Sigmoid colon (tissue), 7 donors: ENCODE measurements around the gene AKAP10. TPM values are rescaled to one million over a fixed set of nuclear protein-coding genes. Genes with fewer than 3 reads are reported as not detected.
"Not testable (repeated sequence)": the region's sequence is repeated elsewhere in the genome, so short reads cannot be mapped to it uniquely, and the experiment has no call there.

Source experiments
- DNase-seq: peaks from one replicate; pipeline ENCODE4 v3.0.0-alpha.2; 2019
- H3K27ac ChIP-seq, 4 donors: fragments of 200-600 bp; sonication (generic); one replicate each; pipeline ENCODE4 v1.5.1; 2016 to 2019; ENCODE audit warnings: mild to moderate bottlenecking in 1 of 4
- H3K27me3 ChIP-seq, 3 donors: fragments of 200-600 bp; sonication (generic); one replicate each; pipeline ENCODE4 v1.5.1; 2019; ENCODE audit warnings: mild to moderate bottlenecking in 1 of 3
- H3K36me3 ChIP-seq, 4 donors: fragments of 200-600 bp; sonication (generic); one replicate each; pipeline ENCODE4 v1.5.1; 2016 to 2019
- H3K4me1 ChIP-seq, 4 donors: fragments of 200-600 bp; sonication (generic); one replicate each; pipeline ENCODE4 v1.5.1; 2017 to 2019
- H3K4me3 ChIP-seq, 4 donors: fragments of 200-600 bp; sonication (generic); one replicate each; pipeline ENCODE4 v1.5.1; 2017 to 2019; ENCODE audit warnings: mild to moderate bottlenecking in 2 of 4, moderate library complexity in 1 of 4
- H3K9me3 ChIP-seq, 4 donors: fragments of 200-600 bp in 3 of 4; sonication (generic) in 3 of 4; one replicate each; pipeline versions ENCODE4 v1.5.1 to v1.6.1; 2013 to 2019
- EP300 ChIP-seq, 4 donors: sonication (generic); formaldehyde crosslinking; IDR thresholded peaks; one replicate each; pipeline ENCODE4 v1.6.1; 2017; ENCODE audit warnings: antibody characterized with exemption in 4 of 4
- POLR2A ChIP-seq, 2 donors: fragments of 450-650 bp; IDR thresholded peaks; one replicate each; pipeline ENCODE4 v1.6.1; 2016; ENCODE audit warnings: antibody characterized with exemption in 2 of 2, mild to moderate bottlenecking in 2 of 2, moderate library complexity in 2 of 2
- POLR2AphosphoS5 ChIP-seq, 4 donors: sonication (generic); formaldehyde crosslinking; IDR thresholded peaks; one replicate each; pipeline ENCODE4 v1.6.1; 2017; ENCODE audit warnings: antibody characterized with exemption in 4 of 4
- WGBS, 2 donors: extraction: QIAGEN DNeasy Blood & Tissue Kit; methylation state at CpG; one replicate each; pipeline ENCODE4 v1.1.7; 2013; 5-methylcytosine and 5-hydroxymethylcytosine counted together
- intact Hi-C: fragments of 100-400 bp; cut with DNase I; formaldehyde crosslinking; loops from one replicate; pipeline ENCODE4 v1.15.1; 2023
- polyA plus RNA-seq, 3 donors: library from polyadenylated mRNA; stranded (reverse); fragments of 200-250 nt; gene quantifications; one replicate each; pipeline ENCODE4 v1.2.3, GENCODE V29; 2013
- total RNA-seq, 4 donors: library from RNA; depleted of rRNA; stranded (reverse); fragments of >200 nt; gene quantifications; one replicate each; pipeline ENCODE4 v1.1.0, GENCODE V29; 2016
- TF ChIP-seq, protein P1 (sequence below), 4 experiments: fragments of 450-650 bp in 3 of 4; fragments of 200-600 bp in 1 of 4; IDR thresholded peaks; one replicate each; pipeline ENCODE4 v1.5.1; 2016 to 2019; ENCODE audit warnings: antibody characterized with exemption in 4 of 4, mild to moderate bottlenecking in 3 of 4, moderate library complexity in 2 of 4
- donor health status: healthy with polysubstance abuse.
- donor health status: Bipolar disorder and iron deficiency.
- donor health status: healthy.

Gene AKAP10
- total and polyA plus RNA-seq, 7 donors, result 9.5 to 37.5 (median 24.0) TPM

DNA sequence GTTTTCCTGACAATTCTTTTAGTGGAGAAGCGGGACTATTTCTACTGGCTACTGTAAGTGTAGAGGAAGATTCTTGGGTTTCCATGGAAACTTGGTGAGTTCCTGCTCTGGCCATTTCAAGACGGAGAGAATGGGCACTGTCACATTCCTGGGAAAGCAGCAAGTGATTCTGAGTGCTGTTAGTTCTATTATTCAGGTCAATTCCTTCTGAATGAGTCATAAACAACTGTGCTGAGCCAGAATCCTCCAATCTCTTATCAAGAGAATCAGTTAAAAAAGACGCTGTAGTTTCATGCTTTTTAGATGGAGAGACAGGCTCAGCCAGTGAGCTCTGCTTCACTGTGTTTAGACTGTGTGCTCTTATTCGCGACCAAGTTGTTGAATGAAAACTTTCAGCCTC is 19.6 kb downstream of the AKAP10 start:
- Histone ChIP-seq H3K4me1 (peaks cover 0 to 12% (median 9%) of the 10 kb centered on the region in 4 donors), H3K9me3 (no peaks in the 10 kb centered on the region), H3K4me3 (no peak overlapping the region), H3K27me3 (no peaks in the 10 kb centered on the region), H3K27ac (no peak overlapping the region), H3K36me3 (peaks cover 0 to 72% (median 13%) of the 10 kb centered on the region in 4 donors)
- TF ChIP-seq POLR2AphosphoS5 (IDR thresholded peaks at IDR 0.05) (no peak), EP300 (IDR thresholded peaks at IDR 0.05) (no peak), POLR2A (IDR thresholded peaks at IDR 0.05) (no peak)
- TF ChIP-seq, protein P1, sequence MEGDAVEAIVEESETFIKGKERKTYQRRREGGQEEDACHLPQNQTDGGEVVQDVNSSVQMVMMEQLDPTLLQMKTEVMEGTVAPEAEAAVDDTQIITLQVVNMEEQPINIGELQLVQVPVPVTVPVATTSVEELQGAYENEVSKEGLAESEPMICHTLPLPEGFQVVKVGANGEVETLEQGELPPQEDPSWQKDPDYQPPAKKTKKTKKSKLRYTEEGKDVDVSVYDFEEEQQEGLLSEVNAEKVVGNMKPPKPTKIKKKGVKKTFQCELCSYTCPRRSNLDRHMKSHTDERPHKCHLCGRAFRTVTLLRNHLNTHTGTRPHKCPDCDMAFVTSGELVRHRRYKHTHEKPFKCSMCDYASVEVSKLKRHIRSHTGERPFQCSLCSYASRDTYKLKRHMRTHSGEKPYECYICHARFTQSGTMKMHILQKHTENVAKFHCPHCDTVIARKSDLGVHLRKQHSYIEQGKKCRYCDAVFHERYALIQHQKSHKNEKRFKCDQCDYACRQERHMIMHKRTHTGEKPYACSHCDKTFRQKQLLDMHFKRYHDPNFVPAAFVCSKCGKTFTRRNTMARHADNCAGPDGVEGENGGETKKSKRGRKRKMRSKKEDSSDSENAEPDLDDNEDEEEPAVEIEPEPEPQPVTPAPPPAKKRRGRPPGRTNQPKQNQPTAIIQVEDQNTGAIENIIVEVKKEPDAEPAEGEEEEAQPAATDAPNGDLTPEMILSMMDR (IDR thresholded peaks at IDR 0.05), result no peak
- 79 to 81% methylated on average over 5 of the region's 5 CpGs for WGBS, 2 donors
- no peak for DNase-seq
- intact Hi-C loops, result no loop called here

DNA sequence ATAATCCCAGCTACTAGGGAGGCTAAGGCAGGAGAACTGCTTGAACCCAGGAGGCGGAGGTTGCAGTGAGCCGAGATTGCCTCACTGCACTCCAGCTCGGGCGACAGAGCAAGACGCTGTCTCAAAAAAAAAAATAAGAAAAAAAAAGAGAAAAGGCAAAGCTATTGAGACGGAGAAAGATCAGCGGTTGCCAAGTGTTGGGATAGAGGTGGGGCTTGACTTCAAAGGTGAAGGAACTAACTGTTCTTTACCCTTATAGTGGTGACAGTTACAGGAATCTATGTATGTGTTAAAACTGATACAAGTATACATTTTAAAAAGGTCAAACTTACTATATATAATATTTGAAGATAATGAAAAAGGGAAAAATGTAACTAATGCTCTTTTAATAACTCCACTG is 22.5 kb downstream of the AKAP10 start:
- Histone ChIP-seq H3K27ac (no peak overlapping the region), H3K27me3 (no peaks in the 10 kb centered on the region), H3K9me3 (no peaks in the 10 kb centered on the region), H3K36me3 (peaks cover 0 to 44% (median 10%) of the 10 kb centered on the region in 4 donors), H3K4me3 (no peak overlapping the region), H3K4me1 (peaks cover 0 to 23% (median 13%) of the 10 kb centered on the region in 4 donors)
- intact Hi-C loops, result no loop called here
- no peak for TF ChIP-seq POLR2AphosphoS5 (IDR thresholded peaks at IDR 0.05)
- TF ChIP-seq POLR2A (IDR thresholded peaks at IDR 0.05), result no peak
- TF ChIP-seq EP300 (IDR thresholded peaks at IDR 0.05), result no peak
- TF ChIP-seq, protein P1 (IDR thresholded peaks at IDR 0.05), result no peak
- DNase-seq, result no peak
- WGBS, 2 donors, result 91 to 96% methylated on average over 7 of the region's 7 CpGs

DNA sequence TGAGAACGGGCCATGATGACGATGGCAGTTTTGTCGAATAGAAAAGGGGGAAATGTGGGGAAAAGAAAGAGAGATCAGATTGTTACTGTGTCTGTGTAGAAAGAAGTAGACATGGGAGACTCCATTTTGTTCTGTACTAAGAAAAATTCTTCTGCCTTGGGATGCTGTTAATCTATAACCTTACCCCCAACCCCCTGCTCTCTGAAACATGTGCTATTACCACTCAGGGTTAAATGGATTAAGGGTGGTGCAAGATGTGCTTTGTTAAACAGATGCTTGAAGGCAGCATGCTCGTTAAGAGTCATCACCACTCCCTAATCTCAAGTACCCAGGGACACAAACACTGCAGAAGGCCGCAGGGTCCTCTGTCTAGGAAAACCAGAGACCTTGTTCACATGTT is 26.2 kb downstream of the AKAP10 start:
- H3K4me3 ChIP-seq, H3K9me3 ChIP-seq, H3K27ac ChIP-seq, intact Hi-C loops, H3K27me3 ChIP-seq, DNase-seq: not testable (repeated sequence)
- WGBS, 2 donors, result 89 to 93% methylated on average over 5 of the region's 5 CpGs
- Histone ChIP-seq H3K4me1 (peaks cover 0 to 29% (median 17%) of the 10 kb centered on the region in 4 donors), H3K36me3 (peaks cover 0 to 22% (median 8%) of the 10 kb centered on the region in 4 donors)

DNA sequence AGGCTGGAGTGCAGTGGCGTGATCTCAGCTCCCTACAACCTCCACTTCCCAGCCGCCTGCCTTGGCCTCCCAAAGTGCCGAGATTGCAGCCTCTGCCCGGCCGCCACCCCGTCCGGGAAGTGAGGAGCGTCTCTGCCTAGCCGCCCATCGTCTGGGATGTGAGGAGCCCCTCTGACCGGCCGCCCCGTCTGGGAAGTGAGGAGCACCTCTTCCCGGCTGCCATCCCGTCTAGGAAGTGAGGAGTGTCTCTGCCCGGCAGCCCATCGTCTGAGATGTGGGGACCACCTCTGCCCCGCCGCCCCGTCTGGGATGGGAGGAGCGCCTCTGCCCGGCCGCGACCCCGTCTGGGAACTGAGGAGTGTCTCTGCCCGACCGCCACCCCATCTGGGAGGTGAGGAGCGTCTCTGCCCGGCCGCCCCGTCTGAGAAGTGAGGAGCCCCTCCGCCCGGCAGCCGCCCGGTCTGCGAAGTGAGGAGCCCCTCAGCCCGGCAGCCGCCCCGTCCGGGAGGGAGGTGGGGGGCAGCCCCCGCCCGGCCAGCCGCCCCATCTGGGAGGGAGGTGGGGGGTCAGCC is 26.9 kb downstream of the AKAP10 start:
- DNase-seq, H3K4me3 ChIP-seq, H3K9me3 ChIP-seq, H3K27me3 ChIP-seq, intact Hi-C loops, H3K27ac ChIP-seq: not testable (repeated sequence)
- 97 to 98% methylated on average over 43 of the region's 43 CpGs for WGBS, 2 donors
- Histone ChIP-seq H3K4me1 (peaks cover 0 to 28% (median 17%) of the 10 kb centered on the region in 4 donors), H3K36me3 (peaks cover 0 to 18% (median 5%) of the 10 kb centered on the region in 4 donors)

DNA sequence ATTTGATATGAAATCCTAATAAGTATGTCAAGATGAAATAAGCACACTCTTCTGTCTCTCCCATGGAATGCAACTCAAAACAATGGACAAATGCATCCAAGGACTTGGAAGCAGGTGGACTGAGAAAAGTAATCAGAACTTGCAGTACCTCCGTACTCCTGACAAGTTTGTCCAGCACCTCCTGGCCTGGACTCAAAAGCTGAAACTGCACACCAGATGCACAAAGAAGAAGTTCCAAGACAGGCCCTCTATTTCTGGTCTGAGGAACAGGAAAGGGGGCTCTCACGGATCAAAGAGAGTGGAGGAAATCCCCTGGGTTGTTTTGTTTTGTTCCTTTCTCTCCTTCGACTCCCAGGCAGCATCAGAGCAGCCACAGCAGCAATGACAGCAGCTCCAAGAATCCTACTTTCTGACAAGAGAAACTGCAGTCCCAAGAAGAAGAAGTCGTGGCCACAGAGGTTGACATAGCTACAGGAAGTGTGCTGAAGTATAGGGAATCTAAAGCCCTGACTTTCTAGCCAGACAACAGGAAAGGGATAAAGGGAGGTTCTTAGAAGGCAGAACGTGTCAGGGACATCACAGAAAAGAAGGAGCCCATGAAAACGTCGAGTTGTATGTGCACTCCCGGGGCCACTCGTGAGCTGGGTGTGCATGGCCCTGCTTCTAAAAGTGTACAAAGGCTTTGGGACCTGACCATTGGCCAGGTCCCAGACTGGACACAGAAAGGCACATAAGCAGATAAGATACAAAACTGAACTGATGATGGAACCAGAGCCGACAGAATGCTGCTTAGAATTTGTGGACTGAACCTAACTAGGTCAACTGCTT is 29.3 kb downstream of the AKAP10 start:
- intact Hi-C loops, result no loop called here
- H3K36me3 ChIP-seq, result peaks cover 0 to 21% (median 5%) of the 10 kb centered on the region in 4 donors
- TF ChIP-seq POLR2AphosphoS5 (IDR thresholded peaks at IDR 0.05) (no peak), POLR2A (IDR thresholded peaks at IDR 0.05) (no peak), EP300 (IDR thresholded peaks at IDR 0.05) (no peak)
- TF ChIP-seq, protein P1 (IDR thresholded peaks at IDR 0.05), result no peak
- no peak for DNase-seq
- WGBS, 2 donors, result 54 to 74% methylated on average over 10 of the region's 10 CpGs
- peaks cover 0 to 26% (median 17%) of the 10 kb centered on the region in 4 donors for H3K4me1 ChIP-seq
- no peaks in the 10 kb centered on the region for H3K9me3 ChIP-seq
- no peak overlapping the region for H3K4me3 ChIP-seq
- no peaks in the 10 kb centered on the region for H3K27me3 ChIP-seq
- no peak overlapping the region for H3K27ac ChIP-seq
